B cell (primary cell): ENCODE measurements around the gene NOVA1. TPM values are rescaled to one million over a fixed set of nuclear protein-coding genes. Genes with fewer than 3 reads are reported as not detected.

ENCODE experiments used
- ATAC-seq: fragments of 200-7000 bp; cut with Tn5 transposase; one replicate; pipeline ENCODE4 v1.10.0; 2021; ENCODE audit warnings: low read depth, mild to moderate bottlenecking, moderate number of reproducible peaks, moderate library complexity
- CTCF ChIA-PET: fragments of 350-600 bp; sonication (Branson Sonifier 250); formaldehyde crosslinking; loops from one replicate; lab custom pipeline; 2021; ENCODE audit warnings: antibody characterized with exemption, inconsistent platforms; lab: Charles Lee
- POLR2A ChIA-PET: fragments of 350-600 bp; sonication (Branson Sonifier 250); formaldehyde crosslinking; loops from one replicate; lab custom pipeline; 2021; ENCODE audit warnings: antibody characterized with exemption; lab: Charles Lee
- DNase-seq: peaks from one replicate; pipeline ENCODE4 v3.0.0; 2013
- H2AFZ ChIP-seq: 2 replicates; pipeline ENCODE4 v1.6.1; 2012; ENCODE audit warnings: mild to moderate bottlenecking, low read depth, low read length; ENCODE audit not compliant: insufficient read depth, poor library complexity, severe bottlenecking
- H3K27ac ChIP-seq, 2 donors: 1 replicate in 1 of 2; 2 replicates in 1 of 2; pipeline ENCODE4 v1.5.1; 2012 to 2013; ENCODE audit warnings: low read length in 2 of 2, mild to moderate bottlenecking in 2 of 2, moderate library complexity in 1 of 2
- H3K27me3 ChIP-seq, 4 experiments: fragments of 200-600 bp in 1 of 4; sonication (generic) in 1 of 4; replicated peaks in 1 of 4; 1 replicate in 2 of 4; 2 replicates in 2 of 4; pipeline versions ENCODE4 v1.6.1 to v1.7.0; 2013 to 2016; ENCODE audit warnings: low read length in 3 of 4, mild to moderate bottlenecking in 2 of 4, mixed read lengths in 1 of 4, moderate library complexity in 1 of 4; ENCODE audit not compliant: insufficient read depth in 4 of 4, control insufficient read depth in 3 of 4; ENCODE audit errors: control extremely low read depth in 1 of 4
- H3K36me3 ChIP-seq, 2 experiments: replicated peaks in 1 of 2; 1 replicate in 1 of 2; 2 replicates in 1 of 2; pipeline versions ENCODE4 v1.6.1 to v1.7.1; 2013; ENCODE audit warnings: low read length in 1 of 2; ENCODE audit not compliant: insufficient read depth in 2 of 2, control insufficient read depth in 1 of 2; ENCODE audit errors: control extremely low read depth in 1 of 2, extremely low read depth in 1 of 2
- H3K4me1 ChIP-seq, 2 donors: fragments of 200-600 bp in 1 of 2; sonication (generic) in 1 of 2; 1 replicate in 1 of 2; 2 replicates in 1 of 2; pipeline versions ENCODE4 v1.5.1 to v1.6.1; 2013 to 2017; ENCODE audit warnings: low read length in 2 of 2; ENCODE audit not compliant: control insufficient read depth in 2 of 2, insufficient read depth in 2 of 2
- H3K4me2 ChIP-seq: replicated peaks from 2 replicates; pipeline ENCODE3; 2012; ENCODE audit warnings: mild to moderate bottlenecking, low read depth, low read length; ENCODE audit not compliant: poor library complexity, severe bottlenecking
- H3K4me3 ChIP-seq, 5 experiments: fragments of 200-600 bp in 1 of 5; sonication (generic) in 1 of 5; 1 replicate in 3 of 5; 2 replicates in 2 of 5; pipeline versions ENCODE4 v1.5.1 to v1.7.0; 2011 to 2016; ENCODE audit warnings: low read length in 4 of 5, mild to moderate bottlenecking in 4 of 5, low read depth in 2 of 5, control low read depth in 1 of 5, moderate library complexity in 1 of 5; ENCODE audit not compliant: insufficient read depth in 1 of 5; ENCODE audit errors: control extremely low read depth in 1 of 5, extremely low read depth in 1 of 5
- H3K79me2 ChIP-seq: fragments of 200-600 bp; sonication (generic); one replicate; pipeline ENCODE4 v1.6.0; 2016; ENCODE audit warnings: low read length; ENCODE audit not compliant: control insufficient read depth, insufficient read depth
- H3K9ac ChIP-seq: fragments of 200-600 bp; sonication (generic); 2 replicates; pipeline ENCODE4 v1.6.1; 2017; ENCODE audit warnings: mild to moderate bottlenecking, low read length, moderate library complexity
- H3K9me3 ChIP-seq, 3 donors: one replicate each; pipeline versions ENCODE4 v1.6.1 to v1.7.1; 2013; ENCODE audit warnings: low read length in 2 of 3; ENCODE audit not compliant: control insufficient read depth in 2 of 3, insufficient read depth in 1 of 3; ENCODE audit errors: control extremely low read depth in 1 of 3
- H4K20me1 ChIP-seq: 2 replicates; pipeline ENCODE4 v1.6.0; 2012; ENCODE audit warnings: mild to moderate bottlenecking, low read length; ENCODE audit not compliant: insufficient read depth, control insufficient read depth, poor library complexity, severe bottlenecking
- H3K27ac Mint-ChIP-seq: one replicate; pipeline ENCODE4 v1.8.0; 2021; ENCODE audit warnings: mixed read lengths
- H3K27me3 Mint-ChIP-seq: one replicate; pipeline ENCODE4 v1.8.0; 2021; ENCODE audit warnings: mixed read lengths
- H3K4me1 Mint-ChIP-seq: one replicate; pipeline ENCODE4 v1.8.0; 2021; ENCODE audit warnings: mixed read lengths
- H3K4me3 Mint-ChIP-seq: one replicate; pipeline ENCODE4 v1.8.0; 2021; ENCODE audit warnings: mixed read lengths
- H3K9me3 Mint-ChIP-seq: one replicate; pipeline ENCODE4 v1.8.0; 2022; ENCODE audit warnings: mixed read lengths; ENCODE audit not compliant: insufficient read depth
- CTCF ChIP-seq: fragments of 200-600 bp; IDR thresholded peaks from one replicate; pipeline ENCODE4 v1.8.0; 2022; ENCODE audit warnings: antibody characterized with exemption, mild to moderate bottlenecking
- EZH2 ChIP-seq: IDR thresholded peaks from 2 replicates; pipeline ENCODE4 v1.6.1; 2012; ENCODE audit warnings: borderline replicate concordance, low read depth, mild to moderate bottlenecking, moderate library complexity, low read length; ENCODE audit not compliant: insufficient read depth, poor library complexity, severe bottlenecking
- WGBS: methylation state at CpG from one replicate; pipeline ENCODE4 v1.1.5; 2013; ENCODE audit warnings: missing lambda C conversion rate; ENCODE audit not compliant: insufficient coverage; 5-methylcytosine and 5-hydroxymethylcytosine counted together
- intact Hi-C: fragments of 100-400 bp; cut with micrococcal nuclease; formaldehyde crosslinking; loops from one replicate; pipeline ENCODE4 v1.10.0; 2022
- polyA plus RNA-seq: library from polyadenylated mRNA; depleted of rRNA; stranded (reverse); fragments of >200 nt; gene quantifications from 2 replicates; pipeline ENCODE4 v1.2.3, GENCODE V29; 2012
- total RNA-seq, 2 donors: library from RNA; stranded (reverse); fragments of 120-200 nt in 1 of 2; gene quantifications; 1 replicate in 1 of 2; 2 replicates in 1 of 2; pipeline versions ENCODE4 v1.2.3 to v1.2.4, GENCODE V29; 2013 to 2022

The NOVA1 gene
- total and polyA plus RNA-seq, 2 donors (not counting 1 experiment from before 2014, with no cell fraction given): not detected

DNA sequence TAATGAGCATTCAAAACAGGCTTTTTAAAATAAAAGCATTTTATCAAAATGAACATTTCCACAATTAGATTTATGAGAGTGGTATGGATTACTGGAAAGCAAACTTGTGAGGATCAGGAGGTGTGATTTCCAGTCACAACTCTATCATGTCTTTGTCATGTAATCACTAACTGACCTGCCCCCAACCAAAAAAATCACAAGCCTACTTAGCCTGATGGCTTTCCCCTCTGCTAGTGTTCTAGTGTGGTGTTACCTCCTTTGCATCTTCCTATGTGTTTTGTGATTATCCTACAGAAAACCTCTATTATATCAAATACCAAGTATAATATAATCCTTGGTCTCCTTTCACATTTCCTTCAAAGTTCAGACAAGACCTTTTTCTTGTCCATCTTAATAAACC is 168.6 kb downstream of the NOVA1 start:
- Histone ChIP-seq H3K9ac (no peak overlapping the region), H3K27me3 (no peaks in the 10 kb centered on the region), H4K20me1 (no peaks in the 10 kb centered on the region), H3K4me3 (no peak overlapping the region), H3K36me3 (no peaks in the 10 kb centered on the region), H3K27ac (no peak overlapping the region), H3K4me1 (no peaks in the 10 kb centered on the region), H2AFZ (no peak overlapping the region), H3K9me3 (no peaks in the 10 kb centered on the region), H3K4me2 (no peak overlapping the region), H3K79me2 (no peaks in the 10 kb centered on the region)
- H3K9me3 Mint-ChIP-seq: no peaks in the 10 kb centered on the region
- no peak for ATAC-seq
- TF ChIP-seq EZH2: no peak
- H3K4me1 Mint-ChIP-seq: no peaks in the 10 kb centered on the region
- H3K4me3 Mint-ChIP-seq: no peak overlapping the region
- CTCF ChIA-PET: no interaction called here
- no peak overlapping the region for H3K27ac Mint-ChIP-seq
- H3K27me3 Mint-ChIP-seq: no peaks in the 10 kb centered on the region
- intact Hi-C loops: no loop called here
- POLR2A ChIA-PET: no interaction called here
- no peak for DNase-seq

- DNase-seq: no peak
- no CpG with 5 or more reads among the region's 5 CpGs for WGBS
- Histone ChIP-seq H2AFZ (no peak overlapping the region), H3K4me3 (no peak overlapping the region), H3K9me3 (no peaks in the 10 kb centered on the region), H3K9ac (no peak overlapping the region), H4K20me1 (no peaks in the 10 kb centered on the region), H3K27me3 (no peaks in the 10 kb centered on the region), H3K4me1 (no peaks in the 10 kb centered on the region), H3K27ac (no peak overlapping the region), H3K36me3 (no peaks in the 10 kb centered on the region), H3K4me2 (no peak overlapping the region), H3K79me2 (no peaks in the 10 kb centered on the region)
- intact Hi-C loops: no loop called here
- no peak for TF ChIP-seq EZH2
- TF ChIP-seq CTCF: no peak
- no peaks in the 10 kb centered on the region for H3K4me1 Mint-ChIP-seq
- H3K27me3 Mint-ChIP-seq: no peaks in the 10 kb centered on the region
- ChIA-PET POLR2A (no interaction called here), CTCF (no interaction called here)
- no peaks in the 10 kb centered on the region for H3K9me3 Mint-ChIP-seq
- no peak for ATAC-seq
- H3K27ac Mint-ChIP-seq: no peak overlapping the region
- H3K4me3 Mint-ChIP-seq: no peak overlapping the region
Measured at GRCh38 chr14:26427097-26427496, 170.7 kb downstream of the NOVA1 start.
